Neuronal stem cell (in vitro differentiated cells): ENCODE results near the gene F13A1. TPM values are rescaled to one million over a fixed set of nuclear protein-coding genes. Genes with fewer than 3 reads are reported as not detected.

ENCODE experiments used
- DNase-seq: peaks from one replicate; pipeline ENCODE4 v3.0.0-alpha.2; 2013; ENCODE audit warnings: low spot score
- H2AFZ ChIP-seq: one replicate; pipeline ENCODE4 v1.6.1; 2013; ENCODE audit warnings: mild to moderate bottlenecking, low read length, inconsistent platforms
- H2AK5ac ChIP-seq: 2 replicates; pipeline ENCODE4 v1.6.1; 2013; ENCODE audit warnings: low read depth, mild to moderate bottlenecking, inconsistent platforms, low read length, moderate library complexity, mixed read lengths
- H2BK120ac ChIP-seq: 2 replicates; pipeline ENCODE4 v1.6.1; 2013; ENCODE audit warnings: low read depth, mild to moderate bottlenecking, inconsistent platforms, low read length, moderate library complexity, mixed read lengths
- H2BK12ac ChIP-seq: one replicate; pipeline ENCODE4 v1.6.1; 2013; ENCODE audit warnings: low read length, inconsistent platforms
- H2BK15ac ChIP-seq: 2 replicates; pipeline ENCODE4 v1.6.1; 2013; ENCODE audit warnings: mild to moderate bottlenecking, low read length, inconsistent platforms, mixed read lengths
- H2BK5ac ChIP-seq: one replicate; pipeline ENCODE4 v1.6.1; 2013; ENCODE audit warnings: inconsistent platforms, mild to moderate bottlenecking, low read length, moderate library complexity
- H3K14ac ChIP-seq: one replicate; pipeline ENCODE4 v1.6.1; 2013; ENCODE audit warnings: low read length, inconsistent platforms
- H3K18ac ChIP-seq: 2 replicates; pipeline ENCODE4 v1.6.1; 2013; ENCODE audit warnings: low read length, inconsistent platforms
- H3K23ac ChIP-seq: 2 replicates; pipeline ENCODE4 v1.6.1; 2013; ENCODE audit warnings: low read depth, mild to moderate bottlenecking, mixed read lengths, low read length, inconsistent platforms; ENCODE audit not compliant: poor library complexity
- H3K27ac ChIP-seq: replicated peaks from 3 replicates; pipeline ENCODE4 v1.5.1; 2013; ENCODE audit warnings: low read length, inconsistent platforms
- H3K27me3 ChIP-seq, 3 experiments: 2 replicates each; pipeline ENCODE4 v1.6.1; 2013; ENCODE audit warnings: low read length in 3 of 3, mild to moderate bottlenecking in 2 of 3, inconsistent platforms in 1 of 3, low read depth in 1 of 3, mixed read lengths in 1 of 3, moderate library complexity in 1 of 3; ENCODE audit not compliant: control insufficient read depth in 3 of 3, insufficient read depth in 3 of 3
- H3K36me3 ChIP-seq, 2 donors: replicated peaks in 1 of 2; 2 replicates each; pipeline ENCODE4 v1.6.1; 2013; ENCODE audit warnings: low read length in 2 of 2; ENCODE audit not compliant: control insufficient read depth in 2 of 2, insufficient read depth in 2 of 2
- H3K4ac ChIP-seq: 2 replicates; pipeline ENCODE4 v1.6.1; 2013; ENCODE audit warnings: inconsistent platforms, mild to moderate bottlenecking, low read length, moderate library complexity
- H3K4me1 ChIP-seq, 2 donors: 1 replicate in 1 of 2; 2 replicates in 1 of 2; pipeline ENCODE4 v1.6.1; 2013; ENCODE audit warnings: low read length in 2 of 2, low read depth in 1 of 2; ENCODE audit not compliant: control insufficient read depth in 2 of 2, insufficient read depth in 1 of 2
- H3K4me2 ChIP-seq: one replicate; pipeline ENCODE4 v1.6.1; 2013; ENCODE audit warnings: mild to moderate bottlenecking, low read length, inconsistent platforms; ENCODE audit not compliant: insufficient read depth, poor library complexity, severe bottlenecking
- H3K4me3 ChIP-seq, 2 donors: 2 replicates each; pipeline ENCODE4 v1.5.1; 2013; ENCODE audit warnings: low read length in 2 of 2, mild to moderate bottlenecking in 2 of 2, inconsistent platforms in 1 of 2, moderate library complexity in 1 of 2
- H3K79me1 ChIP-seq: one replicate; pipeline ENCODE4 v1.6.1; 2013; ENCODE audit warnings: low read depth, mild to moderate bottlenecking, inconsistent platforms, low read length, moderate library complexity
- H3K9ac ChIP-seq: one replicate; pipeline ENCODE4 v1.6.1; 2013; ENCODE audit warnings: mild to moderate bottlenecking, low read depth, low read length, inconsistent platforms; ENCODE audit not compliant: poor library complexity
- H3K9me3 ChIP-seq, 2 donors: replicated peaks in 1 of 2; 2 replicates each; pipeline versions ENCODE3 to v1.6.1; 2013; ENCODE audit warnings: low read length in 2 of 2, mild to moderate bottlenecking in 2 of 2, inconsistent platforms in 1 of 2, low read depth in 1 of 2, mixed read lengths in 1 of 2, moderate library complexity in 1 of 2; ENCODE audit not compliant: control insufficient read depth in 2 of 2, insufficient read depth in 1 of 2
- H4K8ac ChIP-seq: one replicate; pipeline ENCODE4 v1.6.1; 2013; ENCODE audit warnings: low read depth, mild to moderate bottlenecking, inconsistent platforms, low read length, moderate library complexity
- H4K91ac ChIP-seq: one replicate; pipeline ENCODE4 v1.6.1; 2013; ENCODE audit warnings: low read length, low read depth, mild to moderate bottlenecking, inconsistent platforms; ENCODE audit not compliant: poor library complexity
- WGBS, 2 donors: extraction: QIAGEN DNeasy Blood & Tissue Kit; methylation state at CpG; one replicate each; pipeline ENCODE4 v1.1.7; 2013; ENCODE audit warnings: missing lambda C conversion rate in 2 of 2, mixed read lengths in 1 of 2; ENCODE audit not compliant: insufficient read length in 2 of 2, insufficient replicate concordance in 1 of 2; ENCODE audit errors: extremely low coverage in 2 of 2; 5-methylcytosine and 5-hydroxymethylcytosine counted together
- polyA plus RNA-seq, 2 experiments: library from polyadenylated mRNA; stranded (reverse); fragments of 200-250 nt; gene quantifications; one replicate each; pipeline ENCODE4 v1.2.3, GENCODE V29; 2013

Gene F13A1
- polyA plus RNA-seq (2013, experiment 1 of 2), result 0.29 TPM
- 0.29 TPM for polyA plus RNA-seq (2013, experiment 2 of 2)

DNA sequence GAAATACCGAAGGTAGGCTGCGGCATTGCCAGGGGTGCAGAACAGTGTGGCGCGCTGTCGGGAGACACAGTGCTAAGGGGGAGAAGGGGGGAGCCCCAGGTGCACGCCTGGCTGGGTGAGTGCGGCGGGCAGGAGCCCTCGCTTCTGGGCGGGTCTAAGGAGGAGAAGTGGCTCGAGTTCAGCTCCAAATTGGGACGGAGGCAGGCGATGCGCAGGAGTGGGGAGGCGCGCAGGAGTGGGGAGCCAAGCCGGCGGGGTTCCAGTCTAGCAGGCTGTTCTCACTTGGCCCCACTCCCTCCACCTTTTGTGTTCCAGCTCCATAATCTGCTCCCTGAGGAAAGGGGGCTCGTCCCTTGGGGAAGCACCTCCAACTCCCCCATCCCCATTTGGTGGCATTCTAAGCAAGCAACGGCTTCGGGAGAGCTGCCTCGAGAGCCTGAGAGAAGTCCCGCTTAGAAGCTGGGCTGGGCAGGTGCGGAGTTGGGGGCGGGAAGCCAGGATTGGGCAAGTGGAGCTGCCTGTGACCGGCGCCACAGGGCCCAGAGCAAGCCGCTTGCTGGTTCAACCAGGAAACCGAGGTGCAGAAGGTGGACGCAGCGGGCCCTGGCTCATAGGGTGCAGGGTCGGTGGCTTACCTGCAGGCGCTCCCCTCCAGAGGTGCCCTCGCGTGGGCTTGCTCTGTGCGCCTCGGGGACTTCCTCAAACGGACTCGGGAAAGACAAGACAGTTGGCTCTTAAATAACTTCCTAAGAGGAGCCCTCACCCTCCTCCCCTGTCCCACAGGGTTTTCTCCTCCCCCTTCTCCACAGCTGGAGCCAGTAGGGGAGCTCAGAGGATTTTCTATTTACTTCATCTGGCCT lies at the start of gene F13A1:
TSS of gene F13A1 (minus strand) at position 711 of the 860 bp plus-strand sequence. CDS start 1,998 bp downstream, outside the sequence.
- no peak within 1 kb of the TSS for H4K91ac ChIP-seq
- H2AK5ac ChIP-seq, result peak within 1 kb of the TSS; percentile 70
- no peak within 1 kb of the TSS for H3K27ac ChIP-seq
- peak within 1 kb of the TSS; percentile 67 for H3K4me2 ChIP-seq
- no peak within 1 kb of the TSS for H2BK5ac ChIP-seq
- H3K4ac ChIP-seq, result no peak within 1 kb of the TSS
- peaks cover 26 to 29% of the 10 kb centered on the region in 2 donors for H3K4me1 ChIP-seq
- H2BK15ac ChIP-seq, result peak within 1 kb of the TSS; percentile 71
- peak within 1 kb of the TSS; percentile 12 for H2BK12ac ChIP-seq
- no CpG with 5 or more reads among the region's 39 CpGs for WGBS, 2 donors
- H4K8ac ChIP-seq, result no peak within 1 kb of the TSS
- peak within 1 kb of the TSS; percentile 39 for H3K14ac ChIP-seq
- peak within 1 kb of the TSS; percentile 32 for H2AFZ ChIP-seq
- H3K27me3 ChIP-seq, result peaks cover 0 to 14% (median 0%) of the 10 kb centered on the region in 3 experiments
- peak within 1 kb of the TSS; percentile 65 for H3K9ac ChIP-seq
- H3K79me1 ChIP-seq, result no peaks in the 10 kb centered on the region
- peak within 1 kb of the TSS in 1 of 2 donors; percentile 73 for H3K4me3 ChIP-seq
- H3K36me3 ChIP-seq, result no peaks in the 10 kb centered on the region
- H3K18ac ChIP-seq, result peak within 1 kb of the TSS; percentile 91
- no peaks in the 10 kb centered on the region for H3K9me3 ChIP-seq
- peak within 1 kb of the TSS; percentile 56 for H3K23ac ChIP-seq
- H2BK120ac ChIP-seq, result no peak within 1 kb of the TSS
- no peak for DNase-seq

GRCh38 chr6:6368684-6369052 lies 48.2 kb upstream of the F13A1 start:
- H3K27ac ChIP-seq, result no peak overlapping the region
- H3K23ac ChIP-seq, result no peak overlapping the region
- H3K4me1 ChIP-seq, result peaks cover 0 to 4% of the 10 kb centered on the region in 2 donors
- H3K36me3 ChIP-seq, result no peaks in the 10 kb centered on the region
- DNase-seq, result no peak
- H3K18ac ChIP-seq, result no peak overlapping the region
- no peak overlapping the region for H3K4me3 ChIP-seq
- no peak overlapping the region for H3K4ac ChIP-seq
- no CpG with 5 or more reads among the region's 1 CpG for WGBS, 2 donors
- H3K4me2 ChIP-seq, result no peak overlapping the region
- no peaks in the 10 kb centered on the region for H3K27me3 ChIP-seq
- no peak overlapping the region for H2BK12ac ChIP-seq
- H4K8ac ChIP-seq, result no peak overlapping the region
- H2AFZ ChIP-seq, result no peak overlapping the region
- no peak overlapping the region for H4K91ac ChIP-seq
- no peak overlapping the region for H2BK120ac ChIP-seq
- no peak overlapping the region for H3K9ac ChIP-seq
- H3K79me1 ChIP-seq, result no peaks in the 10 kb centered on the region
- no peak overlapping the region for H2BK5ac ChIP-seq
- H3K14ac ChIP-seq, result no peak overlapping the region
- H3K9me3 ChIP-seq, result no peaks in the 10 kb centered on the region
- no peak overlapping the region for H2AK5ac ChIP-seq
- no peak overlapping the region for H2BK15ac ChIP-seq

DNA sequence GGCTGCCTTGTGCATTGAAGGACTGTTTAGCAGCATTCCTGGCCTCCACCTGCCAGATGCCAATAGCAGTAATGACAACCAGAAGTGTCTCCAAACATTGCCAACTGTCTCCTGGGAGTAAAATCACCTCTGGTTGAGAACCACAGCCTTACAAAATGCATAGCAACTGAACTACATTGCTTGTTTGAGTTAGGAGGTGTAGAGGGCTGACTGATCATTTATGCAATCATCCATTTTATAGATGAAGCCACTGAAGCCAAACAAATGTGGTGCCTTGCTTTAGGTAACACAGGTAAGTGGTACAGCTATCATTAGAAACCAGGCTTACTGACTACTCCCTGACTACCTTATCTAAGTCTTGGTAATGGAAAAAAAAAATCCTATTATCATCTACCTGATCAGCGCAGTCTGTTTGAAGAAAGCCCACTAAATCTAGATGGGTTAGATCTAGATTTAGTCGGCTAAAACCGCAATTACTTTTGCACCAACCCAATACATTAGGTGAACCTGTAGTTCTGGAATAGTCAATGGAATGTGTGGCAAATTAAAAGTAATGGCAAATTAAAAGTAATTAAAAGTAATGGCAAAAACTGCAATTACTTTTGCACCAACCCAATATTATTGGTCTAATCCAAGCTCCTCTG lies 47.7 kb upstream of the F13A1 start:
- Histone ChIP-seq H3K23ac (no peak overlapping the region), H3K4me2 (no peak overlapping the region), H3K27ac (no peak overlapping the region), H2BK15ac (no peak overlapping the region), H2AFZ (no peak overlapping the region), H2AK5ac (no peak overlapping the region), H3K4me1 (peaks cover 0 to 4% of the 10 kb centered on the region in 2 donors), H3K4ac (no peak overlapping the region), H4K91ac (no peak overlapping the region), H4K8ac (no peak overlapping the region), H3K9ac (no peak overlapping the region), H3K36me3 (no peaks in the 10 kb centered on the region), H2BK120ac (no peak overlapping the region), H3K9me3 (no peaks in the 10 kb centered on the region), H2BK12ac (no peak overlapping the region), H3K18ac (no peak overlapping the region), H3K14ac (no peak overlapping the region), H3K4me3 (no peak overlapping the region), H2BK5ac (no peak overlapping the region), H3K79me1 (no peaks in the 10 kb centered on the region), H3K27me3 (no peaks in the 10 kb centered on the region)
- DNase-seq, result no peak
- WGBS, 2 donors, result no CpG with 5 or more reads among the region's 3 CpGs

- H2BK120ac ChIP-seq, result no peak overlapping the region
- H3K9me3 ChIP-seq, result no peaks in the 10 kb centered on the region
- H2BK12ac ChIP-seq, result no peak overlapping the region
- H2BK15ac ChIP-seq, result no peak overlapping the region
- H3K9ac ChIP-seq, result no peak overlapping the region
- no peak overlapping the region for H3K14ac ChIP-seq
- H4K8ac ChIP-seq, result no peak overlapping the region
- peaks cover 1 to 4% of the 10 kb centered on the region in 2 donors for H3K4me1 ChIP-seq
- H3K27ac ChIP-seq, result no peak overlapping the region
- WGBS, 2 donors, result no CpG with 5 or more reads among the region's 8 CpGs
- H4K91ac ChIP-seq, result no peak overlapping the region
- H3K79me1 ChIP-seq, result no peaks in the 10 kb centered on the region
- no peak overlapping the region for H2BK5ac ChIP-seq
- H3K27me3 ChIP-seq, result no peaks in the 10 kb centered on the region
- H3K36me3 ChIP-seq, result no peaks in the 10 kb centered on the region
- H3K23ac ChIP-seq, result no peak overlapping the region
- H2AFZ ChIP-seq, result no peak overlapping the region
- no peak overlapping the region for H3K4me3 ChIP-seq
- H3K4ac ChIP-seq, result no peak overlapping the region
- H3K18ac ChIP-seq, result no peak overlapping the region
- DNase-seq, result no peak
- no peak overlapping the region for H3K4me2 ChIP-seq
- no peak overlapping the region for H2AK5ac ChIP-seq
Observed at GRCh38 chr6:6366803-6367202, 46.3 kb upstream of the F13A1 start.
